IMR-90 (cell line): ENCODE measurements around the gene MAP2K6. TPM values are rescaled to one million over a fixed set of nuclear protein-coding genes. Genes with fewer than 3 reads are reported as not detected.
A peak's percentile ranks its signal among the peaks of the same experiment; 100 is the strongest.

ENCODE experiments used
- ATAC-seq: fragments of 200-7000 bp; cut with Tn5 transposase; 2 replicates; pipeline ENCODE4 v1.9.1; 2020; ENCODE audit warnings: low read depth, mild to moderate bottlenecking, moderate library complexity
- BruUV-seq: library from RNA; stranded (reverse); fragments of 400-500 nt; replicated peaks from 2 replicates; lab custom pipeline; 2021; lab: Mats Ljungman, UMichigan
- CTCF ChIA-PET: fragments of 300-600 bp; formaldehyde crosslinking; extraction: SDS; loops from one replicate; lab custom pipeline; 2021; ENCODE audit warnings: antibody characterized with exemption; lab: Yijun Ruan, JAX
- POLR2A ChIA-PET: fragments of 300-600 bp; sonication (Branson Sonifier 250); formaldehyde crosslinking; loops from one replicate; lab custom pipeline; 2022; ENCODE audit warnings: antibody characterized with exemption; ENCODE audit not compliant: unreplicated experiment; lab: Charles Lee
- DNase-seq: peaks from one replicate; pipeline ENCODE4 v3.0.0; 2013
- H2AFZ ChIP-seq: replicated peaks from 2 replicates; pipeline ENCODE3; 2013; ENCODE audit warnings: low read length, mild to moderate bottlenecking; ENCODE audit not compliant: poor library complexity
- H2AK5ac ChIP-seq: 2 replicates; pipeline ENCODE4 v1.6.1; 2013; ENCODE audit warnings: low read depth, low read length, inconsistent platforms
- H2AK9ac ChIP-seq: replicated peaks from 2 replicates; pipeline ENCODE3; 2013; ENCODE audit warnings: mild to moderate bottlenecking, low read depth, low read length, moderate library complexity; ENCODE audit not compliant: poor library complexity
- H2BK120ac ChIP-seq: 2 replicates; pipeline ENCODE4 v1.6.1; 2013; ENCODE audit warnings: low read depth, low read length, inconsistent platforms
- H2BK15ac ChIP-seq: 3 replicates; pipeline ENCODE4 v1.6.1; 2013; ENCODE audit warnings: low read depth, low read length, inconsistent platforms
- H2BK20ac ChIP-seq: 2 replicates; pipeline ENCODE4 v1.6.1; 2013; ENCODE audit warnings: low read depth, mild to moderate bottlenecking, inconsistent platforms, low read length, moderate library complexity
- H2BK5ac ChIP-seq: 2 replicates; pipeline ENCODE4 v1.6.1; 2013; ENCODE audit warnings: mild to moderate bottlenecking, low read depth, low read length, inconsistent platforms; ENCODE audit not compliant: poor library complexity, severe bottlenecking
- H3K14ac ChIP-seq: replicated peaks from 2 replicates; pipeline ENCODE4 v1.6.1; 2013; ENCODE audit warnings: low read depth, low read length, inconsistent platforms
- H3K18ac ChIP-seq: 2 replicates; pipeline ENCODE4 v1.6.1; 2013; ENCODE audit warnings: low read depth, low read length, control low read depth
- H3K23ac ChIP-seq: 2 replicates; pipeline ENCODE4 v1.6.1; 2013; ENCODE audit warnings: low read depth, low read length, inconsistent platforms
- H3K27ac ChIP-seq: 2 replicates; pipeline ENCODE4 v1.5.1; 2013; ENCODE audit warnings: mild to moderate bottlenecking, control low read depth, low read length; ENCODE audit not compliant: insufficient read depth
- H3K27me3 ChIP-seq: 2 replicates; pipeline ENCODE4 v1.6.1; 2013; ENCODE audit warnings: low read length; ENCODE audit not compliant: control insufficient read depth, insufficient read depth
- H3K36me3 ChIP-seq: 2 replicates; pipeline ENCODE4 v1.6.1; 2013; ENCODE audit warnings: low read length, mixed read lengths; ENCODE audit not compliant: control insufficient read depth, insufficient read depth
- H3K4ac ChIP-seq: 2 replicates; pipeline ENCODE4 v1.6.1; 2013; ENCODE audit warnings: low read depth, low read length, inconsistent platforms
- H3K4me1 ChIP-seq: 2 replicates; pipeline ENCODE4 v1.6.1; 2013; ENCODE audit warnings: low read length, mixed read lengths; ENCODE audit not compliant: control insufficient read depth, insufficient read depth
- H3K4me2 ChIP-seq: 2 replicates; pipeline ENCODE4 v1.6.1; 2013; ENCODE audit warnings: low read depth, mild to moderate bottlenecking, control low read depth, low read length, moderate library complexity
- H3K4me3 ChIP-seq: 2 replicates; pipeline ENCODE4 v1.5.1; 2013; ENCODE audit warnings: low read depth, mild to moderate bottlenecking, control low read depth, low read length, moderate library complexity; ENCODE audit not compliant: insufficient read depth
- H3K56ac ChIP-seq: 2 replicates; pipeline ENCODE4 v1.6.1; 2013; ENCODE audit warnings: low read length, inconsistent platforms; ENCODE audit not compliant: insufficient read depth; ENCODE audit errors: extremely low read depth
- H3K79me1 ChIP-seq, 2 experiments: 2 replicates each; pipeline ENCODE4 v1.6.1; 2013; ENCODE audit warnings: low read length in 2 of 2, inconsistent platforms in 1 of 2, low read depth in 1 of 2
- H3K9ac ChIP-seq: 2 replicates; pipeline ENCODE4 v1.6.1; 2013; ENCODE audit warnings: low read depth, low read length, control low read depth
- H3K9me1 ChIP-seq: 2 replicates; pipeline ENCODE4 v1.6.1; 2013; ENCODE audit warnings: low read length, inconsistent platforms; ENCODE audit not compliant: insufficient read depth
- H3K9me3 ChIP-seq: 2 replicates; pipeline ENCODE4 v1.6.1; 2013; ENCODE audit warnings: low read length; ENCODE audit not compliant: control insufficient read depth, insufficient read depth
- H4K20me1 ChIP-seq: 2 replicates; pipeline ENCODE4 v1.6.1; 2013; ENCODE audit warnings: low read length, inconsistent platforms; ENCODE audit not compliant: insufficient read depth
- H4K5ac ChIP-seq: 2 replicates; pipeline ENCODE4 v1.6.1; 2013; ENCODE audit warnings: mild to moderate bottlenecking, low read depth, low read length, control low read depth
- H4K8ac ChIP-seq, 2 experiments: 2 replicates each; pipeline ENCODE4 v1.6.1; 2013; ENCODE audit warnings: low read depth in 2 of 2, low read length in 2 of 2, control low read depth in 1 of 2, inconsistent platforms in 1 of 2
- H4K91ac ChIP-seq: 2 replicates; pipeline ENCODE4 v1.6.1; 2013; ENCODE audit warnings: low read depth, low read length, inconsistent platforms; ENCODE audit not compliant: insufficient read depth
- MAFK ChIP-seq: IDR thresholded peaks from 2 replicates; pipeline ENCODE4 v1.6.1; 2012; ENCODE audit warnings: low read depth, low read length, improper control_type of control experiment
- MAZ ChIP-seq: IDR thresholded peaks from 2 replicates; pipeline ENCODE4 v1.6.1; 2012; ENCODE audit warnings: low read depth, mild to moderate bottlenecking, low read length, improper control_type of control experiment, moderate library complexity, borderline replicate concordance
- SMC3 ChIP-seq: fragments of 150-350 bp; IDR thresholded peaks from 2 replicates; pipeline ENCODE4 v1.6.1; 2016; ENCODE audit warnings: low read depth, mild to moderate bottlenecking, antibody characterized with exemption, low read length, moderate library complexity
- WGBS, 2 experiments: methylation state at CpG; one replicate each; pipeline versions ENCODE4 v1.1.5 to v1.1.7; 2013; ENCODE audit warnings: missing lambda C conversion rate in 2 of 2; ENCODE audit not compliant: insufficient read length in 1 of 2; ENCODE audit errors: extremely low coverage in 2 of 2; 5-methylcytosine and 5-hydroxymethylcytosine counted together
- dilution Hi-C: fragments of 300-500 bp; cut with HindIII; formaldehyde crosslinking; loops from one replicate; pipeline ENCODE4 v1.14.3; 2018; ENCODE audit warnings: low sequenced_read_pairs; ENCODE audit not compliant: unreplicated experiment
- in situ Hi-C: fragments of 300-500 bp; cut with MboI; formaldehyde crosslinking; loops from 3 replicates; pipeline ENCODE4 v1.14.3; 2019; ENCODE audit warnings: low sequenced_read_pairs, inconsistent platforms, mixed read lengths
- intact Hi-C: fragments of 100-400 bp; cut with micrococcal nuclease; formaldehyde crosslinking; loops from 2 replicates; pipeline ENCODE4 v1.10.0; 2022
- polyA plus RNA-seq, 3 experiments: library from polyadenylated mRNA; depleted of rRNA; stranded (reverse); fragments of >200 nt; gene quantifications; 2 replicates each; pipeline ENCODE4 v1.2.3, GENCODE V29; 2012; ENCODE audit warnings: low replicate concordance in 1 of 3
- total RNA-seq: library from RNA; depleted of rRNA; stranded (reverse); fragments of >200 nt; gene quantifications from 2 replicates; pipeline ENCODE4 v1.2.3, GENCODE V29; 2012

MAP2K6 gene
- total and polyA plus RNA-seq, 2 of the 4 experiments (the other 2 are of a cell fraction) = 2.4 to 5.7 TPM

GRCh38 chr17:69557339-69557738, 142.8 kb downstream of the MAP2K6 start:
- intact Hi-C loops (no loop called here), dilution Hi-C loops (no loop called here), in situ Hi-C loops (no loop called here)
- no peak overlapping the region for H3K23ac ChIP-seq
- POLR2A ChIA-PET = no interaction called here
- H3K4me1 ChIP-seq = peaks cover 4% of the 10 kb centered on the region; the same call in 1 of the 2 replicates
- H4K20me1 ChIP-seq = no peaks in the 10 kb centered on the region
- no peak overlapping the region for H3K27ac ChIP-seq
- DNase-seq = no peak
- no peak overlapping the region for H3K56ac ChIP-seq
- TF ChIP-seq SMC3 (no peak), MAZ (no peak), MAFK (peak; percentile 55)
- no peak for ATAC-seq
- H2AK5ac ChIP-seq = no peak overlapping the region
- H2BK20ac ChIP-seq = no peak overlapping the region
- no peak overlapping the region for H4K8ac ChIP-seq
- no TSS peak for BruUV-seq
- H3K9me3 ChIP-seq = no peaks in the 10 kb centered on the region
- no peak overlapping the region for H3K4ac ChIP-seq
- no peaks in the 10 kb centered on the region for H3K27me3 ChIP-seq
- CTCF ChIA-PET = interaction anchor here (0.6 to 1.3 kb wide), 2 partner anchors 11 to 121 kb away, joined by 3 to 5 read pairs; no protein-coding TSS in a partner anchor
- no peak overlapping the region for H3K18ac ChIP-seq
- no peak overlapping the region for H2BK120ac ChIP-seq
- no peak overlapping the region for H2AK9ac ChIP-seq
- no peaks in the 10 kb centered on the region for H3K36me3 ChIP-seq
- no peaks in the 10 kb centered on the region for H3K9me1 ChIP-seq
- H4K5ac ChIP-seq = no peak overlapping the region
- H3K79me1 ChIP-seq = no peaks in the 10 kb centered on the region
- H2BK15ac ChIP-seq = no peak overlapping the region
- H3K9ac ChIP-seq = no peak overlapping the region
- H2BK5ac ChIP-seq = no peak overlapping the region
- no peak overlapping the region for H3K4me3 ChIP-seq
- H3K4me2 ChIP-seq = no peak overlapping the region
- no peak overlapping the region for H3K14ac ChIP-seq
- no CpG with 5 or more reads among the region's 3 CpGs for WGBS, 2 experiments
- H2AFZ ChIP-seq = no peak overlapping the region
- H4K91ac ChIP-seq = no peak overlapping the region
